NB4 (cell line): ENCODE data around the gene WDR81.

Source experiments
- DNase-seq: peaks from one replicate; pipeline ENCODE4 v3.0.0; 2010; ENCODE audit warnings: low read depth
- H3K4me3 ChIP-seq: one replicate; pipeline ENCODE4 v1.5.1; 2011; ENCODE audit warnings: mild to moderate bottlenecking, low read depth, low read length, moderate library complexity
- CTCF ChIP-seq: IDR thresholded peaks from one replicate; pipeline ENCODE4 v1.5.1; 2012; ENCODE audit warnings: low read depth, low read length
- MAX ChIP-seq: IDR thresholded peaks from 2 replicates; pipeline ENCODE4 v1.6.1; 2011; ENCODE audit warnings: low read depth, low read length
- MYC ChIP-seq: IDR thresholded peaks from 2 replicates; pipeline ENCODE4 v1.6.1; 2011; ENCODE audit warnings: low read depth, low read length
- POLR2A ChIP-seq: IDR thresholded peaks from 2 replicates; pipeline ENCODE4 v1.6.1; 2011; ENCODE audit warnings: mild to moderate bottlenecking; ENCODE audit not compliant: insufficient read length; ENCODE audit errors: extremely low read depth

The WDR81 gene

GRCh38 chr17:1787301-1787902, 62.9 kb downstream of the WDR81 start:
- TF ChIP-seq POLR2A = no peak
- TF ChIP-seq MAX = no peak
- TF ChIP-seq CTCF = no peak
- TF ChIP-seq MYC = no peak
- H3K4me3 ChIP-seq = no peak overlapping the region
- DNase-seq = no peak
